GM12878 (cell line): Measurements from ENCODE around the gene TXNL1. TPM values are rescaled to one million over a fixed set of nuclear protein-coding genes. Genes with fewer than 3 reads are reported as not detected.
A peak's percentile ranks its signal among the peaks of the same experiment; 100 is the strongest.

Experiments
- BCL11A ChIP-seq: IDR thresholded peaks from 2 replicates; pipeline ENCODE4 v1.6.1; 2011; ENCODE audit warnings: low read depth, low read length
- EGR1 ChIP-seq, 2 experiments: IDR thresholded peaks; 1 replicate in 1 of 2; 2 replicates in 1 of 2; pipeline ENCODE4 v1.6.1; 2011 to 2012; ENCODE audit warnings: low read depth in 2 of 2, low read length in 2 of 2, borderline replicate concordance in 1 of 2, mild to moderate bottlenecking in 1 of 2, moderate library complexity in 1 of 2
- GATAD2B ChIP-seq: fragments of 450-650 bp; conservative IDR thresholded peaks from 2 replicates; pipeline ENCODE4 v1.6.1; 2017; ENCODE audit warnings: low read depth, mild to moderate bottlenecking, moderate library complexity
- HDGF ChIP-seq: fragments of 450-650 bp; IDR thresholded peaks from 2 replicates; pipeline ENCODE4 v1.6.1; 2016; ENCODE audit warnings: antibody characterized with exemption
- KDM1A ChIP-seq: fragments of 200-600 bp; sonication (generic); IDR thresholded peaks from 2 replicates; pipeline ENCODE4 v1.6.1; 2016; ENCODE audit warnings: borderline replicate concordance
- MYB ChIP-seq: fragments of 150-350 bp; IDR thresholded peaks from 2 replicates; pipeline ENCODE4 v1.6.1; 2014; ENCODE audit warnings: mild to moderate bottlenecking, low read depth, low read length, borderline replicate concordance
- NFYB ChIP-seq: IDR thresholded peaks from 2 replicates; pipeline ENCODE4 v1.6.1; 2011; ENCODE audit warnings: low read depth, mild to moderate bottlenecking, low read length, improper control_type of control experiment, moderate library complexity; ENCODE audit not compliant: insufficient read depth
- NRF1 ChIP-seq: conservative IDR thresholded peaks from 2 replicates; pipeline ENCODE4 v1.6.1; 2011; ENCODE audit warnings: mild to moderate bottlenecking, low read depth, low read length, improper control_type of control experiment
- RAD51 ChIP-seq: fragments of 450-650 bp; IDR thresholded peaks from 2 replicates; pipeline ENCODE4 v1.6.1; 2016; ENCODE audit warnings: moderate library complexity, mild to moderate bottlenecking, inconsistent platforms
- RELA ChIP-seq: fragments of 450-650 bp; IDR thresholded peaks from 2 replicates; pipeline ENCODE4 v1.8.0; 2014; ENCODE audit warnings: borderline replicate concordance; ENCODE audit not compliant: partially characterized antibody
- SP1 ChIP-seq: IDR thresholded peaks from one replicate; pipeline ENCODE4 v1.6.1; 2011; ENCODE audit warnings: low read depth, low read length
- TBL1XR1 ChIP-seq: IDR thresholded peaks from 2 replicates; pipeline ENCODE4 v1.6.1; 2012; ENCODE audit warnings: low read depth, low read length, improper control_type of control experiment
- USF2 ChIP-seq: IDR thresholded peaks from 2 replicates; pipeline ENCODE4 v1.6.1; 2011; ENCODE audit warnings: low read depth, low read length, improper control_type of control experiment, borderline replicate concordance
- ZSCAN29 ChIP-seq: fragments of 450-650 bp; IDR thresholded peaks from 2 replicates; pipeline ENCODE4 v1.6.1; 2017; ENCODE audit warnings: mild to moderate bottlenecking, moderate library complexity
- polyA plus RNA-seq, 11 experiments: library from polyadenylated mRNA; depleted of rRNA in 4 of 11; unstranded in 6 of 11; stranded (reverse) in 5 of 11; fragments of >200 nt; fragmentation: Nextera tagmentation in 4 of 11; fragmentation: Illumina TruSeq in 1 of 11; extraction: Ambion mirVana in 4 of 11; extraction: Trizol in 1 of 11; gene quantifications; 1 replicate in 1 of 11; 2 replicates in 10 of 11; pipeline versions ENCODE4 v1.2.1 to v1.2.3, GENCODE V29; 2011 to 2016; ENCODE audit warnings: inconsistent platforms in 2 of 11, missing spikeins in 2 of 11, low read depth in 1 of 11
- total RNA-seq, 4 experiments: library from RNA; depleted of rRNA in 3 of 4; stranded (reverse); fragments of >200 nt in 3 of 4; fragmentation: Illumina TruSeq in 1 of 4; extraction: Trizol in 1 of 4; gene quantifications; 2 replicates each; pipeline versions ENCODE4 v1.2.1 to v1.2.3, GENCODE V29; 2013 to 2021
- TF ChIP-seq, protein P1 (sequence below): fragments of 450-650 bp; conservative IDR thresholded peaks from 2 replicates; pipeline ENCODE4 v1.6.1; 2017; ENCODE audit warnings: mild to moderate bottlenecking, moderate library complexity
- TF ChIP-seq, protein P2 (sequence below): fragments of 450-650 bp; IDR thresholded peaks from 2 replicates; pipeline ENCODE4 v1.6.1; 2017; ENCODE audit warnings: mild to moderate bottlenecking, low read depth, inconsistent platforms; ENCODE audit not compliant: poor library complexity, severe bottlenecking
- TF ChIP-seq, protein P3 (sequence below): IDR thresholded peaks from 2 replicates; pipeline ENCODE4 v1.6.1; 2011; ENCODE audit warnings: borderline replicate concordance, low read depth, mild to moderate bottlenecking, moderate library complexity, mixed read lengths, low read length; ENCODE audit not compliant: insufficient read depth; ENCODE audit errors: extremely low read length
- TF ChIP-seq, protein P4 (sequence below): fragments of 450-650 bp; IDR thresholded peaks from 2 replicates; pipeline ENCODE4 v1.6.1; 2017; ENCODE audit warnings: low read depth, mild to moderate bottlenecking, moderate library complexity
- TF ChIP-seq, protein P5 (sequence below): fragments of 150-350 bp; IDR thresholded peaks from 2 replicates; pipeline ENCODE4 v1.6.1; 2014; ENCODE audit warnings: mild to moderate bottlenecking, low read depth, low read length

TXNL1 gene
- total and polyA plus RNA-seq, 10 of the 15 experiments (the other 5 are each of a cell fraction or from before 2014, with no cell fraction given) = 30.9 to 124 (median 71.2) TPM

DNA sequence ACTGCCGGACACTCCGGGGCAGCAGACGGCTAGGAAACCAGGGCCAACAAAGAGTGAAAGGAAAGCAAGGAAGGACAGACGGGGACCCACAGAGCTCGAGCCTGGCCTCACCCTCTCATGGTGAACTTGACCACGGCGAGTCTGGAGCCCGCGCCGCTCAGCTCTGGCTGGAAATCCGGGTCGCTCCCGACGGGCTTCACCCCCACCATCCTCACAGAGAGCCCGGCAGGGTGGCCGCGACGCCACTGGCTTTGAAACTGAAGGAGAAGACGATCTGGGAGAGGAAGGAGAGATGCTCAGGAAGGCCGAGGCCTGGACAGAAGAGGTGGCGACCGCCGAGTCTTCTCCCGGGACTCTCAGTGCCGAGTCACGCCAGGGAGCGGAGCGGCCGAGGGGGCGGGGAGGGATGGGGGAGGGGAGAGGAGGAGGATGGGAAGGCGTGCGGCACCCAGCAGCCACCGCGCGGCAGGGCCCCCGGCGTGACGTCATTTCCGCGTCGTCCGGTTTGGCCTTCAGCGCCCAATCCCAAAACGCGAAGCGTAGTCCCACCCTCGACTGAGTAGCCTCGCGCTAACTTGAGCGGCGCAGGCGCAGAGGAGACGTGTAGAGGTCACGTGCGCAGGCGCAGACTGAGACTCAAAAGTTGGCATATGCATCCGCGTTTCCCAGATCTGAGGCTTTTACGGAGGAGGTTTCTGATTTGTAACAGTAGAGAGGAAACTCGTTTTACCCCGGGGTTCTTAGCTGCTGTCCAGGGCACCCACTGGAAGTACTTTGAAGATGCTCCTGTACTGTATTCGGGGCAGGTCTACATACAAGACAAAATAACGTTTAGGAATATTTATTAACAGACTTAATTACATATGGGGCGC is at the start of gene TXNL1 (continued):
- TF ChIP-seq, protein P1, sequence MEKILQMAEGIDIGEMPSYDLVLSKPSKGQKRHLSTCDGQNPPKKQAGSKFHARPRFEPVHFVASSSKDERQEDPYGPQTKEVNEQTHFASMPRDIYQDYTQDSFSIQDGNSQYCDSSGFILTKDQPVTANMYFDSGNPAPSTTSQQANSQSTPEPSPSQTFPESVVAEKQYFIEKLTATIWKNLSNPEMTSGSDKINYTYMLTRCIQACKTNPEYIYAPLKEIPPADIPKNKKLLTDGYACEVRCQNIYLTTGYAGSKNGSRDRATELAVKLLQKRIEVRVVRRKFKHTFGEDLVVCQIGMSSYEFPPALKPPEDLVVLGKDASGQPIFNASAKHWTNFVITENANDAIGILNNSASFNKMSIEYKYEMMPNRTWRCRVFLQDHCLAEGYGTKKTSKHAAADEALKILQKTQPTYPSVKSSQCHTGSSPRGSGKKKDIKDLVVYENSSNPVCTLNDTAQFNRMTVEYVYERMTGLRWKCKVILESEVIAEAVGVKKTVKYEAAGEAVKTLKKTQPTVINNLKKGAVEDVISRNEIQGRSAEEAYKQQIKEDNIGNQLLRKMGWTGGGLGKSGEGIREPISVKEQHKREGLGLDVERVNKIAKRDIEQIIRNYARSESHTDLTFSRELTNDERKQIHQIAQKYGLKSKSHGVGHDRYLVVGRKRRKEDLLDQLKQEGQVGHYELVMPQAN = peak; percentile 40; the same call in 1 of the 2 replicates
- TF ChIP-seq, protein P2, sequence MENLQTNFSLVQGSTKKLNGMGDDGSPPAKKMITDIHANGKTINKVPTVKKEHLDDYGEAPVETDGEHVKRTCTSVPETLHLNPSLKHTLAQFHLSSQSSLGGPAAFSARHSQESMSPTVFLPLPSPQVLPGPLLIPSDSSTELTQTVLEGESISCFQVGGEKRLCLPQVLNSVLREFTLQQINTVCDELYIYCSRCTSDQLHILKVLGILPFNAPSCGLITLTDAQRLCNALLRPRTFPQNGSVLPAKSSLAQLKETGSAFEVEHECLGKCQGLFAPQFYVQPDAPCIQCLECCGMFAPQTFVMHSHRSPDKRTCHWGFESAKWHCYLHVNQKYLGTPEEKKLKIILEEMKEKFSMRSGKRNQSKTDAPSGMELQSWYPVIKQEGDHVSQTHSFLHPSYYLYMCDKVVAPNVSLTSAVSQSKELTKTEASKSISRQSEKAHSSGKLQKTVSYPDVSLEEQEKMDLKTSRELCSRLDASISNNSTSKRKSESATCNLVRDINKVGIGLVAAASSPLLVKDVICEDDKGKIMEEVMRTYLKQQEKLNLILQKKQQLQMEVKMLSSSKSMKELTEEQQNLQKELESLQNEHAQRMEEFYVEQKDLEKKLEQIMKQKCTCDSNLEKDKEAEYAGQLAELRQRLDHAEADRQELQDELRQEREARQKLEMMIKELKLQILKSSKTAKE = peak; percentile 43
- TF ChIP-seq KDM1A = no peak
- TF ChIP-seq NRF1 = peak; percentile 98
- TF ChIP-seq BCL11A = no peak
- peak; percentile 86 for TF ChIP-seq USF2
- TF ChIP-seq TBL1XR1 = peak; percentile 94
- TF ChIP-seq, protein P3, sequence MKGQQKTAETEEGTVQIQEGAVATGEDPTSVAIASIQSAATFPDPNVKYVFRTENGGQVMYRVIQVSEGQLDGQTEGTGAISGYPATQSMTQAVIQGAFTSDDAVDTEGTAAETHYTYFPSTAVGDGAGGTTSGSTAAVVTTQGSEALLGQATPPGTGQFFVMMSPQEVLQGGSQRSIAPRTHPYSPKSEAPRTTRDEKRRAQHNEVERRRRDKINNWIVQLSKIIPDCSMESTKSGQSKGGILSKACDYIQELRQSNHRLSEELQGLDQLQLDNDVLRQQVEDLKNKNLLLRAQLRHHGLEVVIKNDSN = peak; percentile 93
- TF ChIP-seq HDGF = peak; percentile 76
- TF ChIP-seq RELA = peak; percentile 16
- TF ChIP-seq EGR1 (IDR thresholded peaks at IDR 0.05; ENCODE audit: borderline replicate concordance in 1 of 2, low read depth in 2 of 2, low read length in 2 of 2) = peak in 1 of 2 experiments; percentile 77; a peak in 2 of 3 replicates
- peak; percentile 82 for TF ChIP-seq SP1
- TF ChIP-seq, protein P4, sequence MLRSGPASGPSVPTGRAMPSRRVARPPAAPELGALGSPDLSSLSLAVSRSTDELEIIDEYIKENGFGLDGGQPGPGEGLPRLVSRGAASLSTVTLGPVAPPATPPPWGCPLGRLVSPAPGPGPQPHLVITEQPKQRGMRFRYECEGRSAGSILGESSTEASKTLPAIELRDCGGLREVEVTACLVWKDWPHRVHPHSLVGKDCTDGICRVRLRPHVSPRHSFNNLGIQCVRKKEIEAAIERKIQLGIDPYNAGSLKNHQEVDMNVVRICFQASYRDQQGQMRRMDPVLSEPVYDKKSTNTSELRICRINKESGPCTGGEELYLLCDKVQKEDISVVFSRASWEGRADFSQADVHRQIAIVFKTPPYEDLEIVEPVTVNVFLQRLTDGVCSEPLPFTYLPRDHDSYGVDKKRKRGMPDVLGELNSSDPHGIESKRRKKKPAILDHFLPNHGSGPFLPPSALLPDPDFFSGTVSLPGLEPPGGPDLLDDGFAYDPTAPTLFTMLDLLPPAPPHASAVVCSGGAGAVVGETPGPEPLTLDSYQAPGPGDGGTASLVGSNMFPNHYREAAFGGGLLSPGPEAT = 0 out of 2 replicates have a peak, but pooled peaks have one; percentile 29
- TF ChIP-seq MYB = no peak
- TF ChIP-seq GATAD2B = no peak
- peak; percentile 40; the same call in 1 of the 2 replicates for TF ChIP-seq NFYB
- no peak for TF ChIP-seq ZSCAN29
- TF ChIP-seq, protein P5, sequence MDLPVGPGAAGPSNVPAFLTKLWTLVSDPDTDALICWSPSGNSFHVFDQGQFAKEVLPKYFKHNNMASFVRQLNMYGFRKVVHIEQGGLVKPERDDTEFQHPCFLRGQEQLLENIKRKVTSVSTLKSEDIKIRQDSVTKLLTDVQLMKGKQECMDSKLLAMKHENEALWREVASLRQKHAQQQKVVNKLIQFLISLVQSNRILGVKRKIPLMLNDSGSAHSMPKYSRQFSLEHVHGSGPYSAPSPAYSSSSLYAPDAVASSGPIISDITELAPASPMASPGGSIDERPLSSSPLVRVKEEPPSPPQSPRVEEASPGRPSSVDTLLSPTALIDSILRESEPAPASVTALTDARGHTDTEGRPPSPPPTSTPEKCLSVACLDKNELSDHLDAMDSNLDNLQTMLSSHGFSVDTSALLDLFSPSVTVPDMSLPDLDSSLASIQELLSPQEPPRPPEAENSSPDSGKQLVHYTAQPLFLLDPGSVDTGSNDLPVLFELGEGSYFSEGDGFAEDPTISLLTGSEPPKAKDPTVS = no peak
- peak; percentile 95 for TF ChIP-seq RAD51
